ENCODE data around the gene MGAT1.

Gene MGAT1
- total RNA-seq, result 82.0 to 106 (median 82.1) reads per million in 3 donors

DNA sequence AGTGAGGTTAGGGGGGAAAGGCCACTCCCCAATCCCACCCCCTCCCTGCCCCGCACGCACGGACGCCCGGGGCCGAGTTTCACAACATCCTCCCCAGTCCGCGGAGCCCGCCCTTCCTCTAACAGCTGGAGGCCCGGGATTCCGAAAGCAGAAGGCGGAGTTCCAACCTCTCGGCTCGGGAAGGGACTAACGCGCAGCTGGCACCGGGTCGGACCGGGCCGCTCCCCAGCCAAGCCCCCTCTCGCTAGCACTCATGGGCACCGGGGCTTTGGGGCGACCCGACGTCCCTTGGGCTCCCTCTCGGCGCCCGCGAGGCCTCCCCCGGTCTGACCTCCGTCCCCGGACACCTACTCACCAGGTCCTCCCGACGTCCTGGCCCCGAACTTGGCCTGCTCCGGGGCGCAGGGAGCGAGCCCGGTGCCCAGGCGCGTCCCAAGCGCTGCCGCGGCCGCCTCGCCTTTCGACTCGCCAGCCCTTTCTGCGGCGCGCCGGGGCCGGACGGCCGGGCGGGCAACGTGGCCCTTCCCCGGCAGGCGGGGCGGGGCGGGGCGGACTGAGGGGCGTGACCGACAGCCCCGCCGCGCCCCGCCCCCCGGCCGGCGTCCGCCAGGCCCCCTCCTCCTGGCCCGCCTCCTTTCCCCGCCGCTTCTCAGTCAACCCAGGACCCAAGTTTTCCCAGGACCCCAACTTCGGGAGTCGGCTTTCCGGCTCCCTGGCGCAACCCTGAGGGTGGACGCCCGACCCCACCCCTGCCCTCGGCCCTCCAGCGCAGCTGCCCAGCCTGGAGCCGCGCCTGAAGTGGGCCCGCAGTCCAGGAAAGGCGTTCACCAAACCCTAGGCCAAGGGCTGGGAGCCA, at the start of gene MGAT1:
MGAT1 (minus strand) TSS at position 482 of the 856 bp plus-strand sequence. CDS start 9,835 bp downstream, outside the sequence.
- Histone ChIP-seq H3K9me3 (ENCODE audit: control insufficient read depth, low read length) (no peaks in the 10 kb centered on the region), H3K4me3 (ENCODE audit: insufficient read depth, low read depth, low read length, poor library complexity, severe bottlenecking) (peak within 1 kb of the TSS; percentile 78), H3K27me3 (replicated peaks; ENCODE audit: control insufficient read depth, insufficient read depth, low read length, poor library complexity, severe bottlenecking) (no peaks in the 10 kb centered on the region), H3K4me1 (ENCODE audit: control insufficient read depth, insufficient read depth, low read length, poor library complexity, severe bottlenecking) (peaks cover 82% of the 10 kb centered on the region), H3K36me3 (ENCODE audit: control insufficient read depth, insufficient read depth, low read length) (peaks cover 15% of the 10 kb centered on the region), H3K27ac (ENCODE audit: insufficient read depth, low read length, poor library complexity, severe bottlenecking) (peak within 1 kb of the TSS; percentile 92)
- DNase-seq, result peak; percentile 52 to 71 (median 55)

DNA sequence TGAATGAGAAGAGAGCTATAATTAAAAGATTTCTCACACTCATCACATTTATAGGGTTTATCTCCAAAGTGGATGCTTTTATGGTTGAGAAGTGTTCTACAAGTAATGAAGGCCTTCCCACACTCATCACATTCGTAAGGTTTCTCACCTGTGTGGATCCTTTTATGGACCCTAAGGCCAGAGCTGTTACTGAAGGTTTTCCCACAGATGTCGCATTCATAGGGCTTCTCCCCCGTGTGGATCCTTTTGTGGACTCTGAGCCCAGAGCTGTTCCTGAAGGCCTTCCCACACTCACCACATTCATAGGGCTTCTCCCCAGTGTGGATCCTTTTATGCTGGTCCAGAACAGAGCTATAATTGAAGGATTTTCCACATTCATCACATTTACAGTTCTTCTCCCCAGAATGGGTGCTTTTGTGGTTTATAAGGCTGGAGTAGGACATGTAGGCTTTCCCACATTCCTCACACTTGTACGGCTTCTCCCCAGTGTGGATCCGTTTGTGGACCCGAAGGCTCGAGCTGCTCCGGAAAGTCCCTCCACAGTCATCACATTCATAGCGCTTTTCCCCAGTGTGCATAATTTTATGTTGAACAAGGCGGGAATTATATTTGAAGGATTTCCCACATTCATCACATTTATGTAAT, 48.0 kb upstream of the MGAT1 start:
- Histone ChIP-seq H3K9me3 (ENCODE audit: control insufficient read depth, low read length) (no peaks in the 10 kb centered on the region), H3K27me3 (replicated peaks; ENCODE audit: control insufficient read depth, insufficient read depth, low read length, poor library complexity, severe bottlenecking) (no peaks in the 10 kb centered on the region), H3K27ac (ENCODE audit: insufficient read depth, low read length, poor library complexity, severe bottlenecking) (no peak overlapping the region), H3K4me1 (ENCODE audit: control insufficient read depth, insufficient read depth, low read length, poor library complexity, severe bottlenecking) (no peaks in the 10 kb centered on the region), H3K4me3 (ENCODE audit: insufficient read depth, low read depth, low read length, poor library complexity, severe bottlenecking) (no peak overlapping the region), H3K36me3 (ENCODE audit: control insufficient read depth, insufficient read depth, low read length) (peaks cover 31% of the 10 kb centered on the region)
- no peak for DNase-seq

DNA sequence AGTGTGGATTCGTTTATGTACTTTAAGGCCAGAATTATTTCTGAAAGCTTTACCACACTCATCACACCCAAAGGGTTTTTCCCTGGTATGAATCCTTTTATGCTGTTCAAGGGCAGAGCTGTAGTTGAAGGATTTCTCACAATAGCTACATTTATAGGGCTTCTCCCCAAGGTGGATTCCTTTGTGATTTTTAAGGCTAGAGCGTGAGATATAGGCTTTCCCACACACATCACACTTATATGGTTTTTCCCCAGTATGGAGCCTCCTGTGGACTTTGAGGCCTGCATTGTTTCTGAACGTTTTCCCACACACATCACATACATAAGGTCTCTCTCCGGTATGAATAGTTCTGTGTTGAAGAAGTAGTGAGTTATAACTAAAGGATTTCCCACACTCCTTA, 47.2 kb upstream of the MGAT1 start:
- no peaks in the 10 kb centered on the region for H3K9me3 ChIP-seq (ENCODE audit: control insufficient read depth, low read length)
- H3K4me3 ChIP-seq (ENCODE audit: insufficient read depth, low read depth, low read length, poor library complexity, severe bottlenecking), result no peak overlapping the region
- H3K27me3 ChIP-seq (replicated peaks; ENCODE audit: control insufficient read depth, insufficient read depth, low read length, poor library complexity, severe bottlenecking), result no peaks in the 10 kb centered on the region
- no peak overlapping the region for H3K27ac ChIP-seq (ENCODE audit: insufficient read depth, low read length, poor library complexity, severe bottlenecking)
- peaks cover 31% of the 10 kb centered on the region for H3K36me3 ChIP-seq (ENCODE audit: control insufficient read depth, insufficient read depth, low read length)
- no peak for DNase-seq
- no peaks in the 10 kb centered on the region for H3K4me1 ChIP-seq (ENCODE audit: control insufficient read depth, insufficient read depth, low read length, poor library complexity, severe bottlenecking)

DNA sequence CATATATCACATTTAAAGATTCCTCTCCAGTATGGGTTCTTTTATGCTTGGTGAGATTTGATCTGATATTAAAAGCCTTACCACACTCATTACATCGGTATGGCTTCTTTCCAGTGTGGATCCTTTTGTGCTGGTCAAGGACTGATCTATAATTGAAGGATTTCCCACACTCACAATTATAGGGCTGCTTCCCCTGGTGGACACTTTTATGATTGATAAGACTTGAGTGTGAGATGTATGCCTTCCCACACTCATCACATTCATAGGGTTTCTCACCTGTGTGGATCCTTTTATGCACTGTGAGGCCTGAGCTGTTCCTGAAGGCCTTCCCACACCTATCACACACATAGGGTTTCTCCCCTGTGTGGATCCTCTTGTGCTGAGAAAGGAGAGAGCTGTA, 46.3 kb upstream of the MGAT1 start:
- H3K4me1 ChIP-seq (ENCODE audit: control insufficient read depth, insufficient read depth, low read length, poor library complexity, severe bottlenecking), result no peaks in the 10 kb centered on the region
- DNase-seq, result no peak
- H3K36me3 ChIP-seq (ENCODE audit: control insufficient read depth, insufficient read depth, low read length), result peaks cover 31% of the 10 kb centered on the region
- H3K4me3 ChIP-seq (ENCODE audit: insufficient read depth, low read depth, low read length, poor library complexity, severe bottlenecking), result no peak overlapping the region
- no peaks in the 10 kb centered on the region for H3K27me3 ChIP-seq (replicated peaks; ENCODE audit: control insufficient read depth, insufficient read depth, low read length, poor library complexity, severe bottlenecking)
- H3K9me3 ChIP-seq (ENCODE audit: control insufficient read depth, low read length), result no peaks in the 10 kb centered on the region
- no peak overlapping the region for H3K27ac ChIP-seq (ENCODE audit: insufficient read depth, low read length, poor library complexity, severe bottlenecking)

DNA sequence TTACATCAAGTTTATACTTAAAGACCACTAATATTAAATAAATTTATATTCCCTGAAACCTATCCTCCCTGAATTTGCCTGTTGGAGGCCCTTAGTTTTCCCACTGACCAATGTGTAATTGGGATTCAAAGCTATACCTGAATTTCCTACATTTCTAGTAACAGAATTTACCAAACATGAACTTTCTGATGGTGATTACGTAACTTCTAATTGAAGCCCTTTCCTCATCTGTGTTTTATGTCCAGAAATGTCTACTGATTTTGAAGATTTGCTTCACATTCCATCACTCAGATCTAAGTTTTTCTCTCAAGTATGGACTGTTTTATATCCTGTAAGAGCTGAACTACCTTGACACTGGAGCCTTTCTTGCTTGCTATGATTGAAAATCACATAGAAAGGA, 45.7 kb upstream of the MGAT1 start:
- H3K4me1 ChIP-seq (ENCODE audit: control insufficient read depth, insufficient read depth, low read length, poor library complexity, severe bottlenecking), result no peaks in the 10 kb centered on the region
- no peak overlapping the region for H3K4me3 ChIP-seq (ENCODE audit: insufficient read depth, low read depth, low read length, poor library complexity, severe bottlenecking)
- no peak for DNase-seq
- peaks cover 31% of the 10 kb centered on the region for H3K36me3 ChIP-seq (ENCODE audit: control insufficient read depth, insufficient read depth, low read length)
- H3K27ac ChIP-seq (ENCODE audit: insufficient read depth, low read length, poor library complexity, severe bottlenecking), result no peak overlapping the region
- no peaks in the 10 kb centered on the region for H3K9me3 ChIP-seq (ENCODE audit: control insufficient read depth, low read length)
- H3K27me3 ChIP-seq (replicated peaks; ENCODE audit: control insufficient read depth, insufficient read depth, low read length, poor library complexity, severe bottlenecking), result no peaks in the 10 kb centered on the region

DNA sequence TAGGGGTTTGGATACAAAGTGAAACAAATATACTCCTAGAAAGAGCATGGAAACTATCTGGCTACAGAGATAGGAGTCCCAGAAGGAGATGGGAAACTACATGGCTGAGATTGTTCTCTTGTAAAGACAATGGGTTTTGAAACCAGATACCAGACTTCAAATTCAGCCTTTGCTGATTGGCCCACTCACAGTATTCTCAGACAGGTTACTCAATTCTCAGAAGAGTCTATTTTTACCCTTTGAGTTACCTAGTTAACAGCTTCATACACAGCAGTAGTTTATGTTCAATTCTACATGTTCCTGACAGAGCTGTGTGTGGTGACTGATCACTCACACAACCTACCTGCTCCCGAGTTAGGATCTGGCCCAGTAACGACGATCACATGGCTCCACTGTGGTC, 44.4 kb upstream of the MGAT1 start:
- no peaks in the 10 kb centered on the region for H3K4me1 ChIP-seq (ENCODE audit: control insufficient read depth, insufficient read depth, low read length, poor library complexity, severe bottlenecking)
- H3K36me3 ChIP-seq (ENCODE audit: control insufficient read depth, insufficient read depth, low read length), result peaks cover 31% of the 10 kb centered on the region
- no peaks in the 10 kb centered on the region for H3K9me3 ChIP-seq (ENCODE audit: control insufficient read depth, low read length)
- no peak overlapping the region for H3K4me3 ChIP-seq (ENCODE audit: insufficient read depth, low read depth, low read length, poor library complexity, severe bottlenecking)
- H3K27me3 ChIP-seq (replicated peaks; ENCODE audit: control insufficient read depth, insufficient read depth, low read length, poor library complexity, severe bottlenecking), result no peaks in the 10 kb centered on the region
- H3K27ac ChIP-seq (ENCODE audit: insufficient read depth, low read length, poor library complexity, severe bottlenecking), result no peak overlapping the region
- no peak for DNase-seq

DNA sequence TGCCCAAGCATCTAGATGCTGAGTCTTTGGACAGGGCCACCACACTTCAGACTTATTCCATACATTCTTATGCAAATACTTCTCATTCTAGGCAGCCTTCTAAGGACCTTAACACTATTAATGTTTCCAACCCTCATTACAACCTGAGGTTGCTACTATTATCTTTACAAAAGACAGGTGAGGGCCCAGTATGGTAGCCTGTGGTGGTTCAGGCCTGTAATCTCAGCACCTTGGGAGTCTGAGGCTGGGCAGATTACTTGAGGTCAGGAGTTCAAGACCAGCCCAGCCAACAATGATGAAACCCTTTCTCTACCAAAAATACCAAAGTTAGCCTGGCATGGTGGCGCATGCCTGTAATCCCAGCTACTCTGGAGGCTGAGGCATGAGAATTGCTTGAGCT, 42.3 kb upstream of the MGAT1 start:
- Histone ChIP-seq H3K36me3 (ENCODE audit: control insufficient read depth, insufficient read depth, low read length) (peaks cover 13% of the 10 kb centered on the region), H3K27ac (ENCODE audit: insufficient read depth, low read length, poor library complexity, severe bottlenecking) (no peak overlapping the region), H3K4me3 (ENCODE audit: insufficient read depth, low read depth, low read length, poor library complexity, severe bottlenecking) (no peak overlapping the region), H3K27me3 (replicated peaks; ENCODE audit: control insufficient read depth, insufficient read depth, low read length, poor library complexity, severe bottlenecking) (no peaks in the 10 kb centered on the region), H3K4me1 (ENCODE audit: control insufficient read depth, insufficient read depth, low read length, poor library complexity, severe bottlenecking) (no peaks in the 10 kb centered on the region), H3K9me3 (ENCODE audit: control insufficient read depth, low read length) (no peaks in the 10 kb centered on the region)
- no peak for DNase-seq

DNA sequence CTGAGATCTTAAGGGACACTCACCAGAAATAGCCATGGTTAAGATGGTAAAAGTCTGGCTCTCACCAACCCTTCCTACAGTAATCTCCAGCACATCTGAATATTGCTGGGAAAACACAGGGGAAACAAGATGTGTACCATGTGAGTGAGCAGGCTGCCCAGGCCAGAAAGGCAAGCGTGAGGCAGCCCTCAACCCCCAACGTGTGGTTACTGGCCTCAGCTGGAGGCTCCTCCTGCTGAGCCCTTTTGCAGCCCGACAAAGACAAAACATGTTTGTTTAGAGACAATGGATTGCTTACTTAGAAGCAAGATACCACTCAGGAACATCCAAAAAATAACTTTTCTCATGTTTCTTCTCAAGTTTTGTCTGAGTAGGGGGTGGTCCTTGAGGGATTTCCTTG, 41.8 kb upstream of the MGAT1 start:
- H3K4me1 ChIP-seq (ENCODE audit: control insufficient read depth, insufficient read depth, low read length, poor library complexity, severe bottlenecking), result no peaks in the 10 kb centered on the region
- no peak overlapping the region for H3K27ac ChIP-seq (ENCODE audit: insufficient read depth, low read length, poor library complexity, severe bottlenecking)
- no peaks in the 10 kb centered on the region for H3K9me3 ChIP-seq (ENCODE audit: control insufficient read depth, low read length)
- H3K36me3 ChIP-seq (ENCODE audit: control insufficient read depth, insufficient read depth, low read length), result peaks cover 8% of the 10 kb centered on the region
- DNase-seq, result no peak
- H3K27me3 ChIP-seq (replicated peaks; ENCODE audit: control insufficient read depth, insufficient read depth, low read length, poor library complexity, severe bottlenecking), result no peaks in the 10 kb centered on the region
- H3K4me3 ChIP-seq (ENCODE audit: insufficient read depth, low read depth, low read length, poor library complexity, severe bottlenecking), result no peak overlapping the region

DNA sequence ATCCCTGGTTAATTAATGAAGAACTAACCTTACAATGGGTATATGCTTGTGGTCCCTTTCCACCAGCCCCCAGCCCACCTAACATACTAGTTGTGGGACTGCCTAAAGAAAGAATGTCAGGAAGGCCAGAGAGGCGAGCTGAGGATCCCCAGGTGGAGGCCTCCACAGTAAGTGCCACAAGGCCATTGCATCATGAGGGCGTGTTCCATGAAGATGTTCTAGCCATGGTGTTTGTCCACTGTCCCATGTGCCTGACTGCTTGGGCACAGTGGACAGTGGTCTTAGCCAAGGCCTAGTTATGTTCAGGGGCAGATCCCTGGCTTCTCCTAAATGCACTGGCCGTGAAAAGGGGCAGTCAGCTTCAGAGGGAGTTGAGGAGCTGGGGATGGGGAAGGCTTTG, 37.3 kb upstream of the MGAT1 start:
- Histone ChIP-seq H3K27ac (ENCODE audit: insufficient read depth, low read length, poor library complexity, severe bottlenecking) (no peak overlapping the region), H3K9me3 (ENCODE audit: control insufficient read depth, low read length) (no peaks in the 10 kb centered on the region), H3K4me1 (ENCODE audit: control insufficient read depth, insufficient read depth, low read length, poor library complexity, severe bottlenecking) (no peaks in the 10 kb centered on the region), H3K27me3 (replicated peaks; ENCODE audit: control insufficient read depth, insufficient read depth, low read length, poor library complexity, severe bottlenecking) (no peaks in the 10 kb centered on the region), H3K36me3 (ENCODE audit: control insufficient read depth, insufficient read depth, low read length) (peaks cover 28% of the 10 kb centered on the region), H3K4me3 (ENCODE audit: insufficient read depth, low read depth, low read length, poor library complexity, severe bottlenecking) (no peak overlapping the region)
- DNase-seq, result no peak

DNA sequence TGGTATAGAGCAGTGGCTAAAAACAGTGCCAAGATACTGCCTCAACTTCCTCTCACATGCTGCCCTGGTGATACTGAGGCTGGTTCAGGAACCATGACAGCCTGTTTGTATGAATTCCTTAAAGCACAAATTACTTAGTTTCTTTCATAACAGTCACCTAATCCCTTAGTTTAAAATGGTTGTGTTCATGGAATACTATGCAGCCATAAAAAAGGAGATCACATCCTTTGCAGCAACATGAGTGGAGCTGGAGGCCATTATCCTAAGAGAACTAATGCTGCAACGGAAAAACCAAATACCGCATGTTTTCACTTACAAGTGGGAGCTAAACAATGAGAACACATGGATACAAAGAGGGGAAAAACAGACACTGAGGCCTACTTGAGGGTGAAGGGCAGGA, 36.6 kb upstream of the MGAT1 start:
- no peak for DNase-seq
- no peaks in the 10 kb centered on the region for H3K27me3 ChIP-seq (replicated peaks; ENCODE audit: control insufficient read depth, insufficient read depth, low read length, poor library complexity, severe bottlenecking)
- peaks cover 3% of the 10 kb centered on the region for H3K4me1 ChIP-seq (ENCODE audit: control insufficient read depth, insufficient read depth, low read length, poor library complexity, severe bottlenecking)
- peaks cover 33% of the 10 kb centered on the region for H3K36me3 ChIP-seq (ENCODE audit: control insufficient read depth, insufficient read depth, low read length)
- no peak overlapping the region for H3K27ac ChIP-seq (ENCODE audit: insufficient read depth, low read length, poor library complexity, severe bottlenecking)
- H3K9me3 ChIP-seq (ENCODE audit: control insufficient read depth, low read length), result no peaks in the 10 kb centered on the region
- H3K4me3 ChIP-seq (ENCODE audit: insufficient read depth, low read depth, low read length, poor library complexity, severe bottlenecking), result no peak overlapping the region

All from effector memory CD4-positive, alpha-beta T cell (primary cell).